Fibroblast of the conjunctiva (primary cell): Measurements from ENCODE around the gene WFDC12.
"Not testable (repeated sequence)": the region's sequence is repeated elsewhere in the genome, so short reads cannot be mapped to it uniquely, and the experiment has no call there.

Source experiments
- DNase-seq: peaks from one replicate; pipeline ENCODE4 v3.0.0-alpha.2; 2010; ENCODE audit warnings: low read depth

The WFDC12 gene

GRCh38 chr20:45124365-45124764 is at the start of gene WFDC12:
WFDC12 (minus strand) TSS chr20:45124465; CDS start chr20:45124447, 18 bp downstream.
- DNase-seq = no peak

- no peak for DNase-seq
Observed at GRCh38 chr20:45173522-45173921, 49.3 kb upstream of the WFDC12 start.

GRCh38 chr20:45164906-45165305 is 40.6 kb upstream of the WFDC12 start:
- DNase-seq = no peak

- DNase-seq = no peak
Observed at GRCh38 chr20:45163083-45163803, 39.0 kb upstream of the WFDC12 start.

GRCh38 chr20:45157962-45158361 is 33.7 kb upstream of the WFDC12 start:
- peak; percentile 53 for DNase-seq

DNA sequence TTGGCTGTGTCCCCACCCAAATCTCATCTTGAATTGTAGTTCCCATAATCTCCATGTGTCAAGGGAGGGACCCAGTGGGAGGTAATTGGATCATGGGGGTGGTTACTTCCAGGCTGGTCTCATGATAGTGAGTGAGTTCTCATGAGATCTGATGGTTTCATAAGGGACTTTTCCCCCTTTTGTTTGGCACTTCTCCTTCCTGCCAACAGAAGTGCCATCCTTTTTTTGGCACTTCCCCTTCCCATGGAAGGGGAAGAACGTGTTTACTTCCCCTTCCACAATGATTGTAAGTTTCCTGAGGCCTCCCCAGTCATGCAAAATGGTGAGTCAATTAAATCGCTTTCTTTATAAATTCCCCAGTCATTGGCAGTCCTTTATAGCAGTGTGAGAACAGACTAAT is 32.4 kb upstream of the WFDC12 start:
- no peak for DNase-seq

DNA sequence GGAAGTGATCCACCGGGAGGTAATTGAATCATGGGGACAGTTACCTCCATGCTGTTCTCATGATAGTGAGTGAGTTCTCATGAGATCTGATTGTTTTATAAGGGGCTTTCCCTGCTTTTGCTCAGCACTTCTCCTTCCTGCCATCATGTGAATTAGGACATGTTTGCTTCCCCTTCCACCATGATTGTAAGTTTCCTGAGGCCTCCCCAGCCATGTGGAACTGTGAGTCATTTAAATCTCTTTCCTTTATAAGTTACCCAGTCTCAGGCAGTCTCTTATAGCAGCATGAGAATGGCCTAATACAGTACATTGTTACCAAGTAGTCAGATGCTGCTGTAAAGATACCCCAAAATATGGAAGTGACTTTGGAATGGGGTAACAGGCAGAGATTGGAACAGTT is 30.5 kb upstream of the WFDC12 start:
- not testable (repeated sequence) for DNase-seq

DNA sequence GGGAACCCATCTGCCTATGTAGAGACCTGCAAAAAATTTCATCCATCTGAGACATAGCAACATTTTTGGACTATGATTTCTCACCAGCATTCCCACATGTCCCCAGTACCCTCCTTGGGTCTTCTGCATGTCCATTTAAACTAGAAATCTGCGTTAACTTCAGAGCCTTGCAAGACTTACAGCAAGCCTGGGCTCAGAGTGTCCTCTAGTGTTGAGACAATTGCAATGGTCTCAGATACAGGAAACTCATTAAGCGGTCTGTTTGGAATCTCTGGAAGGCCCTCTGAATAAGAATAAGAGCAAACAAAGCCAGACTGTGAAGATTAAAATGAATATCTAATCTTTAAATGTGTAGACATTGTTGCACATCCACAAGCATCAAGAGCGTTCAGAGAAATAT is 29.9 kb upstream of the WFDC12 start:
- DNase-seq = no peak

- DNase-seq = no peak
Observed at GRCh38 chr20:45153752-45154151, 29.5 kb upstream of the WFDC12 start.

- no peak for DNase-seq
Observed at GRCh38 chr20:45153147-45153546, 28.9 kb upstream of the WFDC12 start.

DNA sequence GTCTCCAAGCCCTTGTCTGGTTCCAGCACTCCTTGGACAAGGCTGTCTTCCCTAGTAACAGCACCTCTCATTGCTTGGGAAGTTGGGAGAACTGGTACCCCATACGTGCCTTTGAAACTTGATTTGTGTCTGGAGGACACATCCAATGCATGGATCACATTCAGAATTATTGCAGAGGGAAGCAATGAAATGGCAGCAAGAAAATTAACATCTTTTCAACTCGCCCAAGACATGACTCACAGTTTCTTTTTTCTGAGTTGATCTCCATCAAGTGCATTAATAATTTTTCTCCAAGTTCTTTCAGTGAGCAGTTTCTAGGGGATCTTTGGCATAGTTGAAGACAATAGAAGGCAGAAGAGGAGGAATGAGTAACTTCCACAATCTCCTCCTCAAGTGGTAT is 28.1 kb upstream of the WFDC12 start:
- DNase-seq = no peak

GRCh38 chr20:45149062-45149461 is 24.8 kb upstream of the WFDC12 start:
- no peak for DNase-seq

GRCh38 chr20:45140836-45141235 is 16.6 kb upstream of the WFDC12 start:
- DNase-seq = no peak

DNA sequence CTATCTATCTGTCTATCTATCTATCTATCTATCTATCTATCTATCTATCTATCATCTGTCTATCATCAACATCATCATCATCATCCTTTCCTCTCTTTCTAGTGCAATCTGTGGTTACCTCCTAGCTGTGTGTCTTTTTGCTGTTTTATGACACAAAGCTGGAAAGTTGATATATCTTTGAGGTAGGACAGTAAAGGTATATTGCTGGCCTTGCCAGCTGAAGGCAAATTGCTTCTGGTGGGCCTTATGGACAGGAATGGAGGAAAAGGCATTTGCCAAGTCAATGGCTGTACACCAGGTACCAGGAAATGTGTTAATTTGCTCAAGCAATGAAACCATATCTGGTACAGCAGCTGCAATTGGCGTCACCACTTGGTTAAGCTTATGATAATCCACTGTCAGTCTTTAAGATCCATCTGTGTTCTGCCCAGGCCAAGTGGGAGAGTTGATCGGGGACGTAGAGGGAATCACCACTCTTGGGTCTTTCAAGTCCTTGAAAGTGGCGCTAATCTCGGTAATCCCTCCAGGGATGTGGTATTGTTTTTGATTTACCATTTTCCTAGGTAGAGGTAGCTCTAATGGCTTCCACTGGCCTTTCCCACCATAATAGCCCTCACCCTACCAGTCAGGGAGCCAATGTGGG is 15.6 kb upstream of the WFDC12 start:
- not testable (repeated sequence) for DNase-seq

GRCh38 chr20:45138561-45139300 is 14.5 kb upstream of the WFDC12 start:
- DNase-seq = no peak

- no peak for DNase-seq
Observed at GRCh38 chr20:45136911-45137310, 12.6 kb upstream of the WFDC12 start.

GRCh38 chr20:45128099-45128498 is 3.8 kb upstream of the WFDC12 start:
- DNase-seq = no peak

DNA sequence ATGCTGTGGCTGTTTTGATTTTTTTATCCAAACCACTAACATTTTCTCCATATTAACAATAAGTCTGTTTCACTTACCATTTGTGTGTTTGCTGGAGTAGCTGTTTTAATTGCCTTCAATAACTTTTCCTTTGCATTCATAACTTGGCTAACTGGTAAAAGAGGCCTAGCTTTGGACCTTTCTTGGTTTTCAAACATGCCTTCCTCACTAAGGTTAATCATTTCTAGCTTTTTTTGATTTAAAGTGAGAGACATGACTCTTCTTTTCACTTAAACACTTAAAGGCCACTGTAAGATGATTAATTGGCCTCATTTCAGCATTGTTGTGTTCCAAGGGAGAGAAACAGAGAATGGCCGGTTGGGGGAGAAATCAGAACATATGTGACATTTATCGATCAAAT is 2.9 kb downstream of the WFDC12 start:
- DNase-seq = no peak

- no peak for DNase-seq
Observed at GRCh38 chr20:45119556-45120266, 4.6 kb downstream of the WFDC12 start.

DNA sequence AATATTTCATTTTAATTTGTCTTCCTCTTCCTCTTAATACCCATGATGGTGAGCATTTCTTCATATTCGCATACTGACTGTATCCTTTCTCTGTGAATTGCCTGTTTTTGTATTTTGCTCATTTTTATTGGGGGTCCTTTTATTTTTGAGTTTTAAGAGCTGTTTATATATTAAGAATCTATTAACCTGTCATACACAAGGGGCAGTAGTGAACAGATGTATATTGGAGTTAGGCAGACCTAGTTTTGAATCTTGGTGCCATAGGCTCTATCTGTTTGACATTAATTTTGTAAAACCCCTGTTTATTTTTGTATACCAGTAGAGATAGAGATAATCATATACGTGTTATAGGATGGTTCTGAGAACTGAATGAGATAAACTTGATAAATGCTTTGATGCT is 6.2 kb downstream of the WFDC12 start:
- no peak for DNase-seq

DNA sequence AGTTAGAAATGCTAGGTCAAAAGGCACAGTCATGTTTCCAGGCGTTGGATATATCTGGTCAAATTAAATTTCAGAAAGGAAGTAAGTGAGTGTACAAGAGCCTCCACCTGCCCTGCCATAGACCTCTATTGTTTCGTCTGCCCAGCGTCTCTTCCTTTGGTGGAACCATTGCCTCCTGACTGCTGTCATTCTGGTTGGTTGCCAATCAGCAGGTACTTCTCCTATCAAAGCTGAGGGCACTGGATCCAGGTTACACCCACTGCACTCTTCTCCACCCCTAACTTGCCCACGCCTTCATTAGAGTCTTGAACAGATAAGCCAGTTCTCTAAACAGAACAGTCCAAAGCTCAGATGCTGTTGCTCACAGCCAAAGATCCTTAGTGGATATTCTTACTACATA is 6.7 kb downstream of the WFDC12 start:
- DNase-seq = no peak

DNA sequence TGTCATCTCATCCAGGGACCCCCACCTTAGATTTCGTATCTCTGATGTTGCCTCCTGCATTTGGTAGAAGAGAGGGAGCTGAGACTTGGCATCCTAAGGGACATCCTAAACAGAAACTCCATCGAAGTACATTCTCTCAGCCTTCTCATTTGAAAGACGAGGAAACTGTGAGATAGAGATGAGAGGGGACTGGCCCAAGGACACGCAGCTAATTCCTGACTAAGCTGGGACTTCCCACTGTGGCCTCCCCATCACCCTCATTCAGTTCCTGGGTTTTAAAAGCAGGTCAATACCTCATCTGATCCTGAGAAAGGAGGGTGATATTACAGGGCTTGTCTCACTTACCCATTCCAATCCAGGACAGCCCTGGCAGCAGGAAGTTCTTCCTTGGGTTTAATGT is 8.4 kb downstream of the WFDC12 start:
- no peak for DNase-seq

DNA sequence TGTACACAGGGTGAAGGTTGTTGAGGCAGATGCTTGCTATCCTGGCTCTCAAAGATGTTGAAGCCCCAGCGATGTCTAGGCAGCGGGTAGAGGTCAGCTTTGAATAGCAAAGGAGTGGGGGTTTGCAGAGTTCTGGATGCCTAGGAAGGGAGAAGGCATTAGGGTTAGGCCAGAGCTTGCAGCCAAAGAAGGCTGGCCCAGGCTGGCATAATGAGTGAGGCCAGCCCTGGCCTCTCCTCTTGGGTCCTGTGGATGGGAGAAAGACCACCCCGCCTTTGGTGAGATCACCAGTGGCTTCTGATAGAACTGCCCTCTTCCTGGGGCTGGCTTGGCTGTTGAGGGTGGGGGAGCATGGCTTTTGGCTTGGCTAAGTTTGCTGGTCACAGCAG is 8.9 kb downstream of the WFDC12 start:
- DNase-seq = no peak
